GM12878 (cell line): ENCODE results near the gene YBX3. TPM values are rescaled to one million over a fixed set of nuclear protein-coding genes. Genes with fewer than 3 reads are reported as not detected.

Experiments used
- ATAC-seq: fragments of 200-7000 bp; cut with Tn5 transposase; 3 replicates; pipeline ENCODE4 v1.9.1; 2020; ENCODE audit warnings: mild to moderate bottlenecking, moderate library complexity
- BruUV-seq: library from RNA; stranded (reverse); fragments of 400-500 nt; replicated peaks from 2 replicates; lab custom pipeline; 2021; lab: Mats Ljungman, UMichigan
- CTCF ChIA-PET: fragments of 300-600 bp; sonication (Branson Sonifier 250); formaldehyde crosslinking; extraction: SDS; loops from one replicate; lab custom pipeline; 2021; ENCODE audit warnings: inconsistent platforms; lab: Yijun Ruan, JAX
- POLR2A ChIA-PET: fragments of 350-600 bp; formaldehyde crosslinking; extraction: SDS; loops from one replicate; lab custom pipeline; 2021; ENCODE audit warnings: inconsistent platforms; lab: Charles Lee
- RAD21 ChIA-PET: fragments of 300-600 bp; sonication (Branson Sonifier 250); formaldehyde crosslinking; loops from one replicate; lab custom pipeline; 2023; ENCODE audit warnings: antibody characterized with exemption; ENCODE audit not compliant: unreplicated experiment; lab: Charles Lee
- SMC1A ChIA-PET: fragments of 300-600 bp; sonication (Branson Sonifier 250); formaldehyde crosslinking; loops from one replicate; lab custom pipeline; 2023; ENCODE audit not compliant: unreplicated experiment, uncharacterized antibody; lab: Charles Lee
- DNase-seq: peaks from one replicate; pipeline ENCODE4 v3.0.0-alpha.2; 2011; ENCODE audit warnings: low read depth, low spot score
- FAIRE-seq: peaks from 3 replicates; lab custom pipeline; 2011; peaks lifted over from hg19 to GRCh38; lab: Jason Lieb, UNC
- H2AFZ ChIP-seq: 2 replicates; pipeline ENCODE4 v1.6.0; 2011; ENCODE audit warnings: low read depth, low read length, control low read depth; ENCODE audit not compliant: control insufficient read depth
- H3K27ac ChIP-seq: 2 replicates; pipeline ENCODE4 v1.5.1; 2011; ENCODE audit warnings: control low read depth; ENCODE audit not compliant: control insufficient read depth, insufficient read depth
- H3K27me3 ChIP-seq, 2 experiments: replicated peaks in 1 of 2; 2 replicates each; pipeline versions ENCODE4 v1.6.0 to v1.6.1; 2011; ENCODE audit warnings: low read length in 1 of 2; ENCODE audit not compliant: control insufficient read depth in 2 of 2, insufficient read depth in 2 of 2
- H3K36me3 ChIP-seq, 2 experiments: 2 replicates each; pipeline ENCODE4 v1.5.1; 2011; ENCODE audit warnings: low read length in 1 of 2; ENCODE audit not compliant: control insufficient read depth in 2 of 2, insufficient read depth in 2 of 2
- H3K4me1 ChIP-seq: 2 replicates; pipeline ENCODE4 v1.6.1; 2011; ENCODE audit warnings: mild to moderate bottlenecking, low read length, moderate library complexity, mixed read lengths; ENCODE audit not compliant: control insufficient read depth, insufficient read depth
- H3K4me2 ChIP-seq: 2 replicates; pipeline ENCODE4 v1.6.0; 2011; ENCODE audit warnings: control low read depth; ENCODE audit not compliant: control insufficient read depth, insufficient read depth
- H3K4me3 ChIP-seq: fragments of 200-600 bp; sonication (generic); 2 replicates; pipeline ENCODE4 v1.5.1; 2016
- H3K79me2 ChIP-seq: 2 replicates; pipeline ENCODE4 v1.6.0; 2011; ENCODE audit warnings: low read length; ENCODE audit not compliant: control insufficient read depth, insufficient read depth
- H3K9ac ChIP-seq: 2 replicates; pipeline ENCODE4 v1.8.0; 2011; ENCODE audit warnings: low read length, control low read depth, mixed read lengths; ENCODE audit not compliant: control insufficient read depth, insufficient read depth
- H3K9me3 ChIP-seq: replicated peaks from 3 replicates; pipeline ENCODE4 v1.5.1; 2011; ENCODE audit warnings: mild to moderate bottlenecking, low read length; ENCODE audit not compliant: control insufficient read depth, insufficient read depth
- H4K20me1 ChIP-seq: 2 replicates; pipeline ENCODE4 v1.6.0; 2011; ENCODE audit not compliant: control insufficient read depth, insufficient read depth
- BCLAF1 ChIP-seq: fragments of 450-650 bp; IDR thresholded peaks from 2 replicates; pipeline ENCODE4 v1.6.1; 2017; ENCODE audit warnings: antibody characterized with exemption, mild to moderate bottlenecking, moderate library complexity
- CHD4 ChIP-seq: fragments of 200-600 bp; sonication (generic); IDR thresholded peaks from 2 replicates; pipeline ENCODE4 v1.6.1; 2016; ENCODE audit warnings: mild to moderate bottlenecking
- CREM ChIP-seq: IDR thresholded peaks from 2 replicates; pipeline ENCODE4 v1.6.1; 2014; ENCODE audit warnings: antibody characterized with exemption, low read depth
- DPF2 ChIP-seq: fragments of 450-650 bp; IDR thresholded peaks from 2 replicates; pipeline ENCODE4 v1.6.1; 2017; ENCODE audit warnings: mild to moderate bottlenecking
- EZH2 ChIP-seq: IDR thresholded peaks from 2 replicates; pipeline ENCODE4 v1.6.1; 2012; ENCODE audit warnings: low read depth, mild to moderate bottlenecking, control low read depth, inconsistent platforms, low read length, borderline replicate concordance; ENCODE audit not compliant: control insufficient read depth
- NR2C1 ChIP-seq: fragments of 450-650 bp; IDR thresholded peaks from 2 replicates; pipeline ENCODE4 v1.6.1; 2017; ENCODE audit warnings: antibody characterized with exemption, mild to moderate bottlenecking, moderate library complexity
- NR2F1 ChIP-seq: fragments of 450-650 bp; conservative IDR thresholded peaks from 2 replicates; pipeline ENCODE4 v1.6.1; 2017; ENCODE audit warnings: mild to moderate bottlenecking
- POLR2AphosphoS2 ChIP-seq: IDR thresholded peaks from 2 replicates; pipeline ENCODE4 v1.6.1; 2011; ENCODE audit warnings: low read depth, mild to moderate bottlenecking, low read length, improper control_type of control experiment, moderate library complexity
- POU2F2 ChIP-seq: IDR thresholded peaks from 3 replicates; pipeline ENCODE4 v1.6.1; 2011; ENCODE audit warnings: low read depth, mild to moderate bottlenecking, low read length, borderline replicate concordance
- RB1 ChIP-seq: fragments of 450-650 bp; formaldehyde crosslinking; IDR thresholded peaks from 2 replicates; pipeline ENCODE4 v1.6.1; 2017; ENCODE audit warnings: mild to moderate bottlenecking, borderline replicate concordance
- SRF ChIP-seq, 2 experiments: IDR thresholded peaks; 2 replicates each; pipeline ENCODE4 v1.6.1; 2011; ENCODE audit warnings: low read depth in 2 of 2, low read length in 2 of 2, mild to moderate bottlenecking in 1 of 2, moderate library complexity in 1 of 2
- SUZ12 ChIP-seq: fragments of 200-600 bp; sonication (generic); IDR thresholded peaks from one replicate; pipeline ENCODE4 v1.6.1; 2018; ENCODE audit warnings: antibody characterized with exemption, mild to moderate bottlenecking; ENCODE audit not compliant: unreplicated experiment
- whole genome bisulfite sequencing: methylation state at CpG from one replicate; pipeline ENCODE4 v1.1.6; 2016; ENCODE audit warnings: low lambda C conversion rate; ENCODE audit not compliant: insufficient replicate concordance, insufficient coverage; ENCODE audit errors: missing lambda C conversion rate; 5-methylcytosine and 5-hydroxymethylcytosine counted together
- in situ Hi-C: fragments of 300-500 bp; cut with MboI; formaldehyde crosslinking; loops from 9 replicates; pipeline ENCODE4 v1.14.3; 2018; ENCODE audit warnings: mixed read lengths
- intact Hi-C: fragments of 100-400 bp; cut with micrococcal nuclease; formaldehyde crosslinking; loops from one replicate; pipeline ENCODE4 v1.14.2; 2022; ENCODE audit not compliant: unreplicated experiment
- polyA plus RNA-seq, 11 experiments: library from polyadenylated mRNA; depleted of rRNA in 4 of 11; unstranded in 6 of 11; stranded (reverse) in 5 of 11; fragments of >200 nt; fragmentation: Nextera tagmentation in 4 of 11; fragmentation: Illumina TruSeq in 1 of 11; extraction: Ambion mirVana in 4 of 11; extraction: Trizol in 1 of 11; gene quantifications; 1 replicate in 1 of 11; 2 replicates in 10 of 11; pipeline versions ENCODE4 v1.2.1 to v1.2.3, GENCODE V29; 2011 to 2016; ENCODE audit warnings: inconsistent platforms in 2 of 11, missing spikeins in 2 of 11, low read depth in 1 of 11
- total RNA-seq, 4 experiments: library from RNA; depleted of rRNA in 3 of 4; stranded (reverse); fragments of >200 nt in 3 of 4; fragmentation: Illumina TruSeq in 1 of 4; extraction: Trizol in 1 of 4; gene quantifications; 2 replicates each; pipeline versions ENCODE4 v1.2.1 to v1.2.3, GENCODE V29; 2013 to 2021
- TF ChIP-seq, protein P1 (sequence below): IDR thresholded peaks from 2 replicates; pipeline ENCODE4 v1.6.1; 2011; ENCODE audit warnings: low read depth, low read length, improper control_type of control experiment, borderline replicate concordance
- TF ChIP-seq, protein P2 (sequence below): IDR thresholded peaks from 2 replicates; pipeline ENCODE4 v1.6.1; 2011; ENCODE audit warnings: mild to moderate bottlenecking, low read depth, low read length, moderate library complexity; ENCODE audit not compliant: insufficient replicate concordance
- TF ChIP-seq, protein P3 (sequence below): fragments of 450-650 bp; formaldehyde crosslinking; IDR thresholded peaks from 2 replicates; pipeline ENCODE4 v1.4.0; 2020; ENCODE audit warnings: mild to moderate bottlenecking, moderate library complexity

YBX3 gene
- total and polyA plus RNA-seq, 10 of the 15 experiments (the other 5 are each of a cell fraction or from before 2014, with no cell fraction given): 25.9 to 221 (median 111) TPM

DNA sequence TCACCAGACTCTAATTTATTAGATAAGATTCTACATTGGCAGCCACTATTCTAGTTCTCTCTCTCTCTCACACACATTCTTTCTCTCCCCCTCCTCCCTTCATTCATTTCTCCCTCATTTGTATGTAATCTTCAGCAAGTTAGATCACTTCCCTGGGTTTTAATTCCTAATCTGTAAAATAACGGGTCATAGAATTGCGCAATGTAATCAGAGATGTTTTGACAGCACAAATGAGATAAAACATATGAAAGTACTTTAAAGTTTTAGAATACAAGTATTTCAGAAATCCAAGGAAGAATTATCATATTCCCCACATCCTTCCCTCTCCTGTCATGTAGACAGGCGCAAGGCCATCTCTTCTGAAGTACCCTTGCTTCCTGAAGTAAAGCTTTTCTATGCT lies 70.9 kb downstream of the YBX3 start:
- 77% methylated on average over 3 of the region's 3 CpGs for WGBS
- Histone ChIP-seq H2AFZ (no peak overlapping the region), H3K4me1 (no peaks in the 10 kb centered on the region), H3K9ac (no peak overlapping the region), H3K36me3 (no peaks in the 10 kb centered on the region), H3K9me3 (no peaks in the 10 kb centered on the region; the same call in 2 of the 3 replicates), H3K79me2 (no peaks in the 10 kb centered on the region), H3K27ac (no peak overlapping the region), H3K4me2 (no peak overlapping the region), H4K20me1 (no peaks in the 10 kb centered on the region), H3K4me3 (no peak overlapping the region), H3K27me3 (no peaks in the 10 kb centered on the region)
- no peak for ATAC-seq
- intact Hi-C loops (no loop called here), in situ Hi-C loops (no loop called here)
- POLR2A ChIA-PET: no interaction called here
- RAD21 ChIA-PET: no interaction called here
- SMC1A ChIA-PET: no interaction called here
- TF ChIP-seq, protein P1, sequence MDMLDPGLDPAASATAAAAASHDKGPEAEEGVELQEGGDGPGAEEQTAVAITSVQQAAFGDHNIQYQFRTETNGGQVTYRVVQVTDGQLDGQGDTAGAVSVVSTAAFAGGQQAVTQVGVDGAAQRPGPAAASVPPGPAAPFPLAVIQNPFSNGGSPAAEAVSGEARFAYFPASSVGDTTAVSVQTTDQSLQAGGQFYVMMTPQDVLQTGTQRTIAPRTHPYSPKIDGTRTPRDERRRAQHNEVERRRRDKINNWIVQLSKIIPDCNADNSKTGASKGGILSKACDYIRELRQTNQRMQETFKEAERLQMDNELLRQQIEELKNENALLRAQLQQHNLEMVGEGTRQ: no peak
- TF ChIP-seq, protein P2, sequence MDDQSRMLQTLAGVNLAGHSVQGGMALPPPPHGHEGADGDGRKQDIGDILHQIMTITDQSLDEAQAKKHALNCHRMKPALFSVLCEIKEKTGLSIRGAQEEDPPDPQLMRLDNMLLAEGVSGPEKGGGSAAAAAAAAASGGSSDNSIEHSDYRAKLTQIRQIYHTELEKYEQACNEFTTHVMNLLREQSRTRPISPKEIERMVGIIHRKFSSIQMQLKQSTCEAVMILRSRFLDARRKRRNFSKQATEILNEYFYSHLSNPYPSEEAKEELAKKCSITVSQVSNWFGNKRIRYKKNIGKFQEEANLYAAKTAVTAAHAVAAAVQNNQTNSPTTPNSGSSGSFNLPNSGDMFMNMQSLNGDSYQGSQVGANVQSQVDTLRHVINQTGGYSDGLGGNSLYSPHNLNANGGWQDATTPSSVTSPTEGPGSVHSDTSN: no peak
- no peak for TF ChIP-seq SRF (IDR thresholded peaks at IDR 0.05; ENCODE audit: low read depth in 2 of 2, low read length in 2 of 2)
- TF ChIP-seq SUZ12: no peak
- no peak for TF ChIP-seq POU2F2
- TF ChIP-seq POLR2AphosphoS2: no peak
- no peak for TF ChIP-seq CHD4
- TF ChIP-seq DPF2: no peak
- TF ChIP-seq RB1: no peak
- TF ChIP-seq, protein P3, sequence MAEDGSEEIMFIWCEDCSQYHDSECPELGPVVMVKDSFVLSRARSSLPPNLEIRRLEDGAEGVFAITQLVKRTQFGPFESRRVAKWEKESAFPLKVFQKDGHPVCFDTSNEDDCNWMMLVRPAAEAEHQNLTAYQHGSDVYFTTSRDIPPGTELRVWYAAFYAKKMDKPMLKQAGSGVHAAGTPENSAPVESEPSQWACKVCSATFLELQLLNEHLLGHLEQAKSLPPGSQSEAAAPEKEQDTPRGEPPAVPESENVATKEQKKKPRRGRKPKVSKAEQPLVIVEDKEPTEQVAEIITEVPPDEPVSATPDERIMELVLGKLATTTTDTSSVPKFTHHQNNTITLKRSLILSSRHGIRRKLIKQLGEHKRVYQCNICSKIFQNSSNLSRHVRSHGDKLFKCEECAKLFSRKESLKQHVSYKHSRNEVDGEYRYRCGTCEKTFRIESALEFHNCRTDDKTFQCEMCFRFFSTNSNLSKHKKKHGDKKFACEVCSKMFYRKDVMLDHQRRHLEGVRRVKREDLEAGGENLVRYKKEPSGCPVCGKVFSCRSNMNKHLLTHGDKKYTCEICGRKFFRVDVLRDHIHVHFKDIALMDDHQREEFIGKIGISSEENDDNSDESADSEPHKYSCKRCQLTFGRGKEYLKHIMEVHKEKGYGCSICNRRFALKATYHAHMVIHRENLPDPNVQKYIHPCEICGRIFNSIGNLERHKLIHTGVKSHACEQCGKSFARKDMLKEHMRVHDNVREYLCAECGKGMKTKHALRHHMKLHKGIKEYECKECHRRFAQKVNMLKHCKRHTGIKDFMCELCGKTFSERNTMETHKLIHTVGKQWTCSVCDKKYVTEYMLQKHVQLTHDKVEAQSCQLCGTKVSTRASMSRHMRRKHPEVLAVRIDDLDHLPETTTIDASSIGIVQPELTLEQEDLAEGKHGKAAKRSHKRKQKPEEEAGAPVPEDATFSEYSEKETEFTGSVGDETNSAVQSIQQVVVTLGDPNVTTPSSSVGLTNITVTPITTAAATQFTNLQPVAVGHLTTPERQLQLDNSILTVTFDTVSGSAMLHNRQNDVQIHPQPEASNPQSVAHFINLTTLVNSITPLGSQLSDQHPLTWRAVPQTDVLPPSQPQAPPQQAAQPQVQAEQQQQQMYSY (CRISPR knock-in tag): no peak
- no peak for TF ChIP-seq NR2F1
- no peak for TF ChIP-seq NR2C1
- no peak for TF ChIP-seq EZH2
- no peak for TF ChIP-seq CREM
- no peak for TF ChIP-seq BCLAF1
- no TSS peak for BruUV-seq
- FAIRE-seq: no peak
- CTCF ChIA-PET: no interaction called here
- DNase-seq: no peak
